HepG2 (cell line): ENCODE measurements around the gene TMEM273. TPM values are rescaled to one million over a fixed set of nuclear protein-coding genes. Genes with fewer than 3 reads are reported as not detected.

Source experiments
- ATAC-seq: fragments of 200-7000 bp; cut with Tn5 transposase; 3 replicates; pipeline ENCODE4 v1.9.1; 2020; ENCODE audit warnings: mild to moderate bottlenecking, moderate library complexity
- BruUV-seq: library from RNA; stranded (reverse); fragments of 400-500 nt; replicated peaks from 2 replicates; lab custom pipeline; 2021; lab: Mats Ljungman, UMichigan
- CTCF ChIA-PET: fragments of 300-600 bp; formaldehyde crosslinking; extraction: SDS; loops from one replicate; lab custom pipeline; 2021; ENCODE audit warnings: low total read pairs, inconsistent platforms, low intra/inter-chr PET ratio; lab: Yijun Ruan, JAX
- POLR2A ChIA-PET: fragments of 350-600 bp; sonication (Branson Sonifier 250); formaldehyde crosslinking; loops from one replicate; lab custom pipeline; 2020; ENCODE audit warnings: antibody characterized with exemption, inconsistent platforms; lab: Yijun Ruan, JAX
- DNase-seq: peaks from one replicate; pipeline ENCODE4 v3.0.0-alpha.2; 2015; ENCODE audit warnings: low spot score
- FAIRE-seq: peaks from 3 replicates; lab custom pipeline; 2011; peaks lifted over from hg19 to GRCh38; lab: Jason Lieb, UNC
- H2AFZ ChIP-seq: one replicate; pipeline ENCODE4 v1.6.1; 2011; ENCODE audit warnings: low read length, inconsistent platforms
- H3K27ac ChIP-seq: fragments of 300-600 bp; 3 replicates; pipeline ENCODE4 v1.8.0; 2011; ENCODE audit warnings: mixed run types, mild to moderate bottlenecking, mixed read lengths, low read length, inconsistent platforms; ENCODE audit not compliant: insufficient read depth; ENCODE audit errors: extremely low read length
- H3K27me3 ChIP-seq, 2 experiments: fragments of 200-600 bp in 1 of 2; 2 replicates in 1 of 2; 3 replicates in 1 of 2; pipeline versions ENCODE4 v1.6.0 to v1.8.0; 2011; ENCODE audit warnings: low read length in 2 of 2, mild to moderate bottlenecking in 2 of 2, moderate library complexity in 2 of 2, inconsistent platforms in 1 of 2; ENCODE audit not compliant: insufficient read depth in 2 of 2, control insufficient read depth in 1 of 2
- H3K36me3 ChIP-seq, 2 experiments: fragments of 200-600 bp in 1 of 2; replicated peaks in 1 of 2; 2 replicates in 1 of 2; 3 replicates in 1 of 2; pipeline versions ENCODE4 v1.5.1 to v1.8.0; 2011; ENCODE audit warnings: low read length in 2 of 2, inconsistent platforms in 1 of 2; ENCODE audit not compliant: insufficient read depth in 2 of 2, control insufficient read depth in 1 of 2
- H3K4me1 ChIP-seq: 2 replicates; pipeline ENCODE4 v1.5.1; 2012; ENCODE audit warnings: low read length, inconsistent platforms; ENCODE audit not compliant: insufficient read depth
- H3K4me2 ChIP-seq: 2 replicates; pipeline ENCODE4 v1.6.0; 2011; ENCODE audit warnings: low read depth, low read length, inconsistent platforms
- H3K4me3 ChIP-seq, 3 experiments: fragments of 200-600 bp in 1 of 3; sonication (generic), shearing (Covaris generic) in 1 of 3; replicated peaks in 1 of 3; 2 replicates each; pipeline ENCODE4 v1.5.1; 2011 to 2016; ENCODE audit warnings: low read length in 3 of 3, inconsistent platforms in 2 of 3, low read depth in 2 of 3, mild to moderate bottlenecking in 2 of 3, control low read depth in 1 of 3, mixed read lengths in 1 of 3; ENCODE audit not compliant: insufficient read depth in 1 of 3
- H3K79me2 ChIP-seq: one replicate; pipeline ENCODE4 v1.6.1; 2011; ENCODE audit warnings: low read length, inconsistent platforms; ENCODE audit not compliant: insufficient read depth
- H3K9ac ChIP-seq: 2 replicates; pipeline ENCODE4 v1.6.0; 2011; ENCODE audit warnings: mild to moderate bottlenecking, low read depth, low read length, inconsistent platforms; ENCODE audit not compliant: insufficient read depth
- H3K9me3 ChIP-seq: 2 replicates; pipeline ENCODE4 v1.5.1; 2012; ENCODE audit warnings: mild to moderate bottlenecking, low read length
- H4K20me1 ChIP-seq: 2 replicates; pipeline ENCODE4 v1.6.0; 2011; ENCODE audit warnings: inconsistent platforms, mild to moderate bottlenecking, low read length, moderate library complexity; ENCODE audit not compliant: insufficient read depth
- SNAI1 ChIP-seq: sonication (generic); formaldehyde crosslinking; IDR thresholded peaks from 2 replicates; pipeline ENCODE4 v1.5.0; 2020; ENCODE audit warnings: mild to moderate bottlenecking, missing genetic modification reagents, borderline replicate concordance
- ZNF282 ChIP-seq: fragments of 450-650 bp; IDR thresholded peaks from 2 replicates; pipeline ENCODE4 v1.6.1; 2018; ENCODE audit not compliant: partially characterized antibody
- ZNF569 ChIP-seq: sonication (generic); formaldehyde crosslinking; IDR thresholded peaks from 2 replicates; pipeline ENCODE4 v1.5.0; 2020; ENCODE audit warnings: mild to moderate bottlenecking, missing genetic modification reagents, moderate library complexity, borderline replicate concordance
- ZNF841 ChIP-seq: sonication (generic); formaldehyde crosslinking; IDR thresholded peaks from 2 replicates; pipeline ENCODE4 v1.8.1; 2023; ENCODE audit warnings: missing genetic modification reagents, borderline replicate concordance
- WGBS: methylation state at CpG from one replicate; pipeline ENCODE4 v1.1.6; 2017; ENCODE audit warnings: low lambda C conversion rate; 5-methylcytosine and 5-hydroxymethylcytosine counted together
- in situ Hi-C: cut with HindIII; loops from 2 replicates; pipeline ENCODE4 v1.10.0; 2017; ENCODE audit warnings: low pct_unique_long_range_greater_than_20kb; ENCODE audit not compliant: extremely low pct_ligation_motif_present
- intact Hi-C: fragments of 100-400 bp; cut with micrococcal nuclease; formaldehyde crosslinking; loops from one replicate; pipeline ENCODE4 v1.10.0; 2022; ENCODE audit not compliant: unreplicated experiment
- polyA plus RNA-seq, 8 experiments: library from polyadenylated mRNA; depleted of rRNA in 3 of 8; stranded (reverse) in 7 of 8; unstranded in 1 of 8; fragments of >200 nt; fragmentation: Illumina TruSeq in 4 of 8; extraction: Trizol in 4 of 8; gene quantifications; 2 replicates each; pipeline versions ENCODE4 v1.2.1 to v1.2.3, GENCODE V29; 2011 to 2016; ENCODE audit warnings: low read depth in 4 of 8, missing spikeins in 1 of 8, mixed read lengths in 1 of 8; ENCODE audit not compliant: insufficient read depth in 1 of 8
- total RNA-seq, 5 experiments: library from RNA; depleted of rRNA; stranded (reverse); fragments of >200 nt; fragmentation: Illumina TruSeq; extraction: Trizol; gene quantifications; 2 replicates each; pipeline ENCODE4 v1.2.3, GENCODE V29; 2016; ENCODE audit warnings: low read depth in 1 of 5

TMEM273 gene
- total and polyA plus RNA-seq, 2 of the 13 experiments (the other 11 are each of a cell fraction or from before 2014, with no cell fraction given): not detected

GRCh38 chr10:49109669-49110340 lies 78.4 kb downstream of the TMEM273 start:
- intact Hi-C loops (no loop called here), in situ Hi-C loops (no loop called here)
- no peak overlapping the region for H3K4me2 ChIP-seq
- no peak overlapping the region for H3K4me3 ChIP-seq
- 19% methylated on average over 5 of the region's 9 CpGs for WGBS
- no peaks in the 10 kb centered on the region for H3K9me3 ChIP-seq
- FAIRE-seq (no peak), DNase-seq (no peak), ATAC-seq (no peak)
- CTCF ChIA-PET: no interaction called here
- no TSS peak for BruUV-seq
- POLR2A ChIA-PET: no interaction called here
- H4K20me1 ChIP-seq: no peaks in the 10 kb centered on the region
- no peaks in the 10 kb centered on the region for H3K79me2 ChIP-seq
- no peaks in the 10 kb centered on the region for H3K36me3 ChIP-seq
- no peak overlapping the region for H3K27ac ChIP-seq
- no peaks in the 10 kb centered on the region for H3K4me1 ChIP-seq
- H3K9ac ChIP-seq: no peak overlapping the region
- no peak for TF ChIP-seq SNAI1 (CRISPR knock-in tag)
- peaks cover 2 to 4% of the 10 kb centered on the region in 2 experiments; a peak in 1 of 5 replicates for H3K27me3 ChIP-seq
- no peak overlapping the region for H2AFZ ChIP-seq

- Histone ChIP-seq H3K9ac (no peak overlapping the region), H4K20me1 (no peaks in the 10 kb centered on the region), H3K4me1 (no peaks in the 10 kb centered on the region), H3K27me3 (0 out of 5 replicates have a peak, but pooled peaks cover 0 to 2% of the 10 kb centered on the region in 2 experiments), H3K4me2 (no peak overlapping the region), H3K27ac (no peak overlapping the region), H2AFZ (no peak overlapping the region), H3K4me3 (no peak overlapping the region), H3K79me2 (no peaks in the 10 kb centered on the region), H3K36me3 (no peaks in the 10 kb centered on the region), H3K9me3 (no peaks in the 10 kb centered on the region)
- FAIRE-seq (no peak), ATAC-seq (no peak), DNase-seq (no peak)
- no TSS peak for BruUV-seq
- intact Hi-C loops (no loop called here), in situ Hi-C loops (no loop called here)
- no peak for TF ChIP-seq ZNF569 (CRISPR knock-in tag)
- TF ChIP-seq ZNF282: no peak
- TF ChIP-seq ZNF841: no peak
- CTCF ChIA-PET: no interaction called here
- no CpG with 5 or more reads among the region's 7 CpGs for WGBS
- POLR2A ChIA-PET: no interaction called here
Measured at GRCh38 chr10:49108656-49109055, 79.5 kb downstream of the TMEM273 start.
